Measurements from ENCODE around the gene BCAT1. TPM values are rescaled to one million over a fixed set of nuclear protein-coding genes. Genes with fewer than 3 reads are reported as not detected.
A peak's percentile ranks its signal among the peaks of the same experiment; 100 is the strongest.

The BCAT1 gene
- total and polyA plus RNA-seq, 2 of the 8 experiments (the other 6 are each of a cell fraction or from before 2014, with no cell fraction given) = 19.7 to 263 TPM

DNA sequence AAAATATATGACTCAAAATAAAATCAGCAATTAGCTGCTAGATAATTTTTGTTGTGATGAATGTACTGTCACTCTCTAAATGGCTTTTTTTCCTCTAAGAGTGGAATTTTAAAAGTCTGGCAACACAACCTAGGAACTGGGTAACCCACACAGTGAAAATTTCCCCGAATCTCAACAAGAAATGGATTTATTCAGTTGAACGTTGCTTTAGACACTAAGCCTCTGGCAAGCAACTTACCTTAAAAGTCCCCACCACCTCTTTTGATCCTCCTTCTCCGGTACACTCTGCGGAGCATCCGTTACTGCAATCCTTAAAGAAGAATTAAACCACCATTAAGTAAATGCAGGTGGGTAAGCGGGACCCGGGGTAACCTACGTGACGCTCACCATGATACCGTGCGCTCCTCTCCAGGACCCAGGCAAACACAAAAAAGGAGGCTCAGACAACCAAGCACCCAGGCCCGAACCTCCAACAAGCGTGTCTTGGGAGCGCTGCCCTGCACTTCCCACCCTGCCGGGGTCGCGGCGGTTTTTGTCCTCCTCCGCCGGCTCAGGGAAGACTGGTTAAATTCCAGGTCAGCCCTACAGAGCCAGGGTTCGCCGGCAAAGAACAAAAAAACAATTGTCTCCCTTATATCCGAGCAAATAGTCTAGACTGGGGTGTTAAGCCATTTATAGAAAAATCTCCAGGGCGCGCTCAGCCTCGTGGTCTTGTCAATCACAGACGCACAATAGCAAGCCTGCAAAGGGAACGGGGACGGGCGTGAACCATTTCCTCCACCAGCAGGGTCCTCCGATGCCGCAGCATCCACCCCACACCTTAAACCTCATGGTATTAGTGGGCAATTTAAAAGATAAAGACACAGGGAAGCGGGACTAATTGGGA is 47.1 kb downstream of the BCAT1 start:
- Histone ChIP-seq H2BK120ac (replicated peaks; ENCODE audit: low read depth, low read length) (no peak overlapping the region), H2BK5ac (ENCODE audit: low read depth, low read length) (0 out of 2 replicates have a peak overlapping the region, but pooled peaks have one; percentile 20), H4K5ac (ENCODE audit: insufficient read length, low read depth, low read length) (no peak overlapping the region), H2BK20ac (ENCODE audit: low read length) (no peak overlapping the region), H3K14ac (ENCODE audit: insufficient read length) (no peak overlapping the region), H3K18ac (ENCODE audit: extremely low read depth, low read length) (peak overlapping the region; percentile 90), H3K36me3 (ENCODE audit: control insufficient read depth in 2 of 4, insufficient read depth in 4 of 4, low read length in 3 of 4) (peaks cover 0 to 19% (median 0%) of the 10 kb centered on the region in 4 experiments; a peak in 2 of 8 replicates), H2BK12ac (ENCODE audit: low read depth, low read length) (no peak overlapping the region), H3K4me1 (replicated peaks in 1 of 4; ENCODE audit: control insufficient read depth in 3 of 4, insufficient read depth in 4 of 4, low read length in 3 of 4) (peaks cover 0 to 18% (median 13%) of the 10 kb centered on the region in 4 experiments; a peak in 4 of 7 replicates), H4K8ac (ENCODE audit: extremely low read depth, insufficient read depth, low read length) (0 out of 2 replicates have a peak overlapping the region, but pooled peaks have one; percentile 73), H3K23ac (ENCODE audit: insufficient read length) (no peak overlapping the region), H3K79me1 (ENCODE audit: low read depth, low read length) (no peaks in the 10 kb centered on the region; the same call in 1 of the 2 replicates), H4K91ac (replicated peaks; ENCODE audit: insufficient read length, low read length) (peak overlapping the region; percentile 50), H2AFZ (ENCODE audit: low read length) (peak overlapping the region; percentile 3; the same call in 1 of the 2 replicates), H3K23me2 (ENCODE audit: low read depth, low read length) (peaks cover 19% of the 10 kb centered on the region), H3K4me2 (ENCODE audit: insufficient read depth in 1 of 2, low read depth in 2 of 2, low read length in 2 of 2) (peak overlapping the region; percentile 70 to 77), H2AK5ac (ENCODE audit: low read depth, low read length) (no peak overlapping the region), H3K27me3 (replicated peaks in 1 of 4; ENCODE audit: control insufficient read depth in 3 of 4, extremely low read depth in 1 of 4, insufficient read depth in 3 of 4, low read length in 3 of 4) (no peaks in the 10 kb centered on the region), H3K9ac (replicated peaks in 1 of 4; ENCODE audit: extremely low read depth in 1 of 4, low read depth in 3 of 4, low read length in 3 of 4) (peak overlapping the region in 3 of 4 experiments; percentile 46 to 62 (median 61); a peak in 5 of 7 replicates), H2BK15ac (ENCODE audit: low read length) (no peak overlapping the region), H3K4ac (replicated peaks; ENCODE audit: insufficient read length, low read depth, low read length) (no peak overlapping the region), H3K27ac (ENCODE audit: low read depth, low read length) (no peak overlapping the region), H3K79me2 (ENCODE audit: control insufficient read depth in 1 of 2, insufficient read depth in 2 of 2, low read length in 2 of 2) (peaks cover 0 to 65% of the 10 kb centered on the region in 2 experiments; a peak in 2 of 4 replicates), H3K56ac (replicated peaks; ENCODE audit: insufficient read length, low read depth, low read length) (no peak overlapping the region), H3K4me3 (ENCODE audit: extremely low read depth in 1 of 4, insufficient read depth in 2 of 4, low read depth in 3 of 4, low read length in 4 of 4) (peak overlapping the region; percentile 43 to 71 (median 62)), H3K9me3 (ENCODE audit: insufficient read depth in 2 of 2, low read depth in 1 of 2, low read length in 1 of 2) (no peaks in the 10 kb centered on the region), H4K20me1 (replicated peaks in 1 of 2; ENCODE audit: control insufficient read depth in 1 of 2, insufficient read depth in 2 of 2, low read length in 2 of 2) (peaks cover 3 to 7% of the 10 kb centered on the region in 2 experiments)
- WGBS, 2 experiments (ENCODE audit: extremely low coverage in 1 of 2, insufficient coverage in 1 of 2, insufficient read length in 1 of 2, insufficient replicate concordance in 2 of 2, low coverage in 1 of 2, low lambda C conversion rate in 2 of 2, missing lambda C conversion rate in 1 of 2) = 18% methylated on average over 33 of the region's 33 CpGs; no CpG with 5 or more reads in 1 of the 2 experiments
- no peak for FAIRE-seq
- CTCF ChIA-PET (ENCODE audit: partially characterized antibody) = interaction anchor here (0.7 to 0.8 kb wide), 2 partner anchors 16 to 44 kb away, joined by 3 read pairs; no protein-coding TSS in a partner anchor
- POLR2A ChIA-PET (ENCODE audit: partially characterized antibody) = interaction anchor here (1.3 to 2.4 kb wide), 5 partner anchors 10 to 46 kb away, joined by 3 to 27 read pairs (median 18); partner anchors contain the start of gene BCAT1
- peak in 1 of 2 experiments; percentile 75 for DNase-seq (ENCODE audit: low read depth in 1 of 2, low spot score in 2 of 2)
- TF ChIP-seq BCL11A (IDR thresholded peaks at IDR 0.05; ENCODE audit: low read depth in 2 of 2, low read length in 2 of 2) (no peak), TAF7 (optimal IDR thresholded peaks at IDR 0.05; ENCODE audit: borderline replicate concordance, low read depth, low read length) (no peak), SIRT6 (IDR thresholded peaks at IDR 0.05; ENCODE audit: low read length) (no peak), BACH1 (IDR thresholded peaks at IDR 0.05; ENCODE audit: low read length) (no peak)
- TF ChIP-seq, protein P1, sequence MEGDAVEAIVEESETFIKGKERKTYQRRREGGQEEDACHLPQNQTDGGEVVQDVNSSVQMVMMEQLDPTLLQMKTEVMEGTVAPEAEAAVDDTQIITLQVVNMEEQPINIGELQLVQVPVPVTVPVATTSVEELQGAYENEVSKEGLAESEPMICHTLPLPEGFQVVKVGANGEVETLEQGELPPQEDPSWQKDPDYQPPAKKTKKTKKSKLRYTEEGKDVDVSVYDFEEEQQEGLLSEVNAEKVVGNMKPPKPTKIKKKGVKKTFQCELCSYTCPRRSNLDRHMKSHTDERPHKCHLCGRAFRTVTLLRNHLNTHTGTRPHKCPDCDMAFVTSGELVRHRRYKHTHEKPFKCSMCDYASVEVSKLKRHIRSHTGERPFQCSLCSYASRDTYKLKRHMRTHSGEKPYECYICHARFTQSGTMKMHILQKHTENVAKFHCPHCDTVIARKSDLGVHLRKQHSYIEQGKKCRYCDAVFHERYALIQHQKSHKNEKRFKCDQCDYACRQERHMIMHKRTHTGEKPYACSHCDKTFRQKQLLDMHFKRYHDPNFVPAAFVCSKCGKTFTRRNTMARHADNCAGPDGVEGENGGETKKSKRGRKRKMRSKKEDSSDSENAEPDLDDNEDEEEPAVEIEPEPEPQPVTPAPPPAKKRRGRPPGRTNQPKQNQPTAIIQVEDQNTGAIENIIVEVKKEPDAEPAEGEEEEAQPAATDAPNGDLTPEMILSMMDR (IDR thresholded peaks at IDR 0.05; ENCODE audit: control extremely low read depth in 1 of 3, insufficient read depth in 1 of 3, low read depth in 1 of 3, low read length in 3 of 3) = no peak
- TF ChIP-seq, protein P2, sequence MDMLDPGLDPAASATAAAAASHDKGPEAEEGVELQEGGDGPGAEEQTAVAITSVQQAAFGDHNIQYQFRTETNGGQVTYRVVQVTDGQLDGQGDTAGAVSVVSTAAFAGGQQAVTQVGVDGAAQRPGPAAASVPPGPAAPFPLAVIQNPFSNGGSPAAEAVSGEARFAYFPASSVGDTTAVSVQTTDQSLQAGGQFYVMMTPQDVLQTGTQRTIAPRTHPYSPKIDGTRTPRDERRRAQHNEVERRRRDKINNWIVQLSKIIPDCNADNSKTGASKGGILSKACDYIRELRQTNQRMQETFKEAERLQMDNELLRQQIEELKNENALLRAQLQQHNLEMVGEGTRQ (IDR thresholded peaks at IDR 0.05; ENCODE audit: low read length) = no peak

Measured in H1 (cell line).